ENCODE measurements around the gene NOL4.

NOL4 gene

DNA sequence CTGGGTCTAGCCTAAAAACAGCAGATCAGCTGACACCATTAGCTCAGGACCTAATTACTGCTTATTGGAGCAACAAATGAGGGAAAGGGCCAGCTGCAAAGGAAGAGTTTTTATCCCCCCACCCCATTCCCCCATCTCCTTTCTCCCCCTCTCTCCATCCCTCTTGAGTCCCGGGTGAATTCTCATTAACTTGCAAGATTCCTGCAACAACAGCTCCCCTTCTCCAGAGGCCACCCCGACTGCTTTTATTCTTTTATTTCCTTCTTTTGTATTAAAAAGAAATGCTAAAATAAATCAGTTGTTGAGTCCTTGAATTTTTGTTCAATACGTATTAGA is 473 bp upstream of the NOL4 start:
- Histone ChIP-seq H3K9me3 (ENCODE audit: control insufficient read depth, insufficient read depth, low read length) (peaks cover 4% of the 10 kb centered on the region; the same call in 1 of the 2 replicates), H3K4me2 (ENCODE audit: low read length) (no peak overlapping the region), H3K9me2 (replicated peaks; ENCODE audit: control insufficient read depth, low read length) (no peaks in the 10 kb centered on the region), H3F3A (ENCODE audit: control insufficient read depth, insufficient read depth) (no peaks in the 10 kb centered on the region), H3K27ac (ENCODE audit: low read depth, low read length) (no peak overlapping the region), H3K4me1 (ENCODE audit: control insufficient read depth, low read length) (no peaks in the 10 kb centered on the region), H3K79me2 (ENCODE audit: control insufficient read depth, low read length) (no peaks in the 10 kb centered on the region), H3K36me3 (ENCODE audit: control insufficient read depth, low read length) (no peaks in the 10 kb centered on the region), H4K20me1 (ENCODE audit: control insufficient read depth, insufficient read depth, low read depth, low read length) (no peaks in the 10 kb centered on the region), H3K27me3 (ENCODE audit: control insufficient read depth, low read length) (no peaks in the 10 kb centered on the region), H3K4me3 (ENCODE audit: low read length) (no peak overlapping the region)
- TF ChIP-seq CTCF (IDR thresholded peaks at IDR 0.05; ENCODE audit: low read depth, low read length, poor library complexity, severe bottlenecking) (no peak), EZH2phosphoT487 (IDR thresholded peaks at IDR 0.05; ENCODE audit: borderline replicate concordance, low read length) (no peak)

GRCh38 chr18:34223893-34224422 is 755 bp downstream of the NOL4 start:
- H3K27me3 ChIP-seq (ENCODE audit: control insufficient read depth, low read length) = no peaks in the 10 kb centered on the region
- no peaks in the 10 kb centered on the region for H3K79me2 ChIP-seq (ENCODE audit: control insufficient read depth, low read length)
- TF ChIP-seq EZH2phosphoT487 (IDR thresholded peaks at IDR 0.05; ENCODE audit: borderline replicate concordance, low read length) (no peak), CTCF (IDR thresholded peaks at IDR 0.05; ENCODE audit: low read depth, low read length, poor library complexity, severe bottlenecking) (no peak)
- no peak overlapping the region for H3K4me3 ChIP-seq (ENCODE audit: low read length)
- H3K4me1 ChIP-seq (ENCODE audit: control insufficient read depth, low read length) = no peaks in the 10 kb centered on the region
- H3K36me3 ChIP-seq (ENCODE audit: control insufficient read depth, low read length) = no peaks in the 10 kb centered on the region
- H3K4me2 ChIP-seq (ENCODE audit: low read length) = no peak overlapping the region
- no peaks in the 10 kb centered on the region for H3F3A ChIP-seq (ENCODE audit: control insufficient read depth, insufficient read depth)
- no peak overlapping the region for H3K27ac ChIP-seq (ENCODE audit: low read depth, low read length)
- H3K9me3 ChIP-seq (ENCODE audit: control insufficient read depth, insufficient read depth, low read length) = peaks cover 4% of the 10 kb centered on the region; the same call in 1 of the 2 replicates
- H3K9me2 ChIP-seq (replicated peaks; ENCODE audit: control insufficient read depth, low read length) = no peaks in the 10 kb centered on the region
- no peaks in the 10 kb centered on the region for H4K20me1 ChIP-seq (ENCODE audit: control insufficient read depth, insufficient read depth, low read depth, low read length)

DNA sequence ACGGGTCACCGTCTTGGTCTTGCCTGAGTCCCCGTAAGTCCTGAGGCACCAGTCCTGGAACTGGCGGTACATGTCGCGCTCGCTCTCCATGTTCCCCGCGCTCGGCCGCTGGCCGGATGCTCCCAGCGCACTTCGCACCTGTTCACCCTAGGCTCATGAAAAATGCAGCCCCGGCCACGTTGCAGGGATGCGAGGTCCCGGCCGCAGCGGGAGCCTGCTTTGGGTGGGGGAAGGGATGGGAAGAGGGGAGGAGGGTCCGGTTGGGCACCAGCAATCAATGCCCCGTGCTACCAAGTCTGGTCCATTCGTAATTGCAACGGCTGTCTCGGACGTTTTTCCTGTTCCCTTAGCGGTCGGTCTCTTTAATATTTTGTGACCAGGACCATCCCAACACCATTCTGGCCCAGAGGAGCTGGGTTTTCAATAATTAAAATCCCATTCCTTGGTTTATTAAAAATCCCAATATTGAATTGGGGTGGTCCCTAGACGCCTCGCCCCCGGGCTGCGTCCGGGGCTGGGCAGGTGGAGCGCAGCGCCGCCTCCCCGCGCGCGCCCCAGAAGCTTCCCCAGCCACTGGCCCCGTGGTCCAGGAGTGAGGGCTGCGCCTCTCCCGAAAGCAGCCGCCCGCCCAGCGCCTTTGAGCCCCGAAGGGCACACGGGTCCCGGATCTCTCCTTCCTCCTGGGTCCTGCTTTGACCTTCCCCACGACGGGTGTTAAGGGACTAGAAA is 1.4 kb downstream of the NOL4 start:
- Histone ChIP-seq H3K4me3 (ENCODE audit: low read length) (no peak overlapping the region), H3K36me3 (ENCODE audit: control insufficient read depth, low read length) (no peaks in the 10 kb centered on the region), H3F3A (ENCODE audit: control insufficient read depth, insufficient read depth) (no peaks in the 10 kb centered on the region), H3K9me2 (replicated peaks; ENCODE audit: control insufficient read depth, low read length) (no peaks in the 10 kb centered on the region), H3K4me1 (ENCODE audit: control insufficient read depth, low read length) (no peaks in the 10 kb centered on the region), H3K27ac (ENCODE audit: low read depth, low read length) (no peak overlapping the region), H3K9me3 (ENCODE audit: control insufficient read depth, insufficient read depth, low read length) (peaks cover 4% of the 10 kb centered on the region; the same call in 1 of the 2 replicates), H3K4me2 (ENCODE audit: low read length) (no peak overlapping the region), H4K20me1 (ENCODE audit: control insufficient read depth, insufficient read depth, low read depth, low read length) (no peaks in the 10 kb centered on the region), H3K79me2 (ENCODE audit: control insufficient read depth, low read length) (no peaks in the 10 kb centered on the region), H3K27me3 (ENCODE audit: control insufficient read depth, low read length) (no peaks in the 10 kb centered on the region)
- TF ChIP-seq CTCF (IDR thresholded peaks at IDR 0.05; ENCODE audit: low read depth, low read length, poor library complexity, severe bottlenecking) (no peak), EZH2phosphoT487 (IDR thresholded peaks at IDR 0.05; ENCODE audit: borderline replicate concordance, low read length) (no peak)

All from DOHH2 (cell line).